Large intestine (tissue), 3 donors: ENCODE data around the gene THOP1. TPM values are rescaled to one million over a fixed set of nuclear protein-coding genes. Genes with fewer than 3 reads are reported as not detected.
A peak's percentile ranks its signal among the peaks of the same experiment; 100 is the strongest.

Source experiments
- DNase-seq, 2 donors: peaks; one replicate each; pipeline versions ENCODE4 v3.0.0 to v3.0.0-alpha.2; 2013
- H3K27ac ChIP-seq: one replicate; pipeline ENCODE4 v1.5.1; 2013; ENCODE audit warnings: low read length
- H3K27me3 ChIP-seq: 2 replicates; pipeline ENCODE4 v1.6.1; 2013; ENCODE audit warnings: low read length; ENCODE audit not compliant: control insufficient read depth, insufficient read depth
- H3K36me3 ChIP-seq: 2 replicates; pipeline ENCODE4 v1.6.1; 2013; ENCODE audit warnings: low read length; ENCODE audit not compliant: control insufficient read depth, insufficient read depth
- H3K4me1 ChIP-seq: one replicate; pipeline ENCODE4 v1.6.1; 2013; ENCODE audit warnings: low read length; ENCODE audit not compliant: control insufficient read depth, insufficient read depth
- H3K4me3 ChIP-seq: one replicate; pipeline ENCODE4 v1.5.1; 2013; ENCODE audit warnings: low read length
- H3K9me3 ChIP-seq: one replicate; pipeline ENCODE4 v1.6.1; 2013; ENCODE audit warnings: mild to moderate bottlenecking, low read depth, low read length, moderate library complexity; ENCODE audit not compliant: control insufficient read depth
- WGBS: methylation state at CpG from one replicate; pipeline ENCODE4 v1.1.5; 2013; ENCODE audit warnings: low lambda C conversion rate; ENCODE audit not compliant: insufficient coverage; 5-methylcytosine and 5-hydroxymethylcytosine counted together
- polyA plus RNA-seq: library from polyadenylated mRNA; unstranded; fragments of 120-200 nt; gene quantifications from one replicate; pipeline ENCODE4 v1.2.1, GENCODE V29; 2013

Gene THOP1
- polyA plus RNA-seq, 1 donor: 41.3 TPM

DNA sequence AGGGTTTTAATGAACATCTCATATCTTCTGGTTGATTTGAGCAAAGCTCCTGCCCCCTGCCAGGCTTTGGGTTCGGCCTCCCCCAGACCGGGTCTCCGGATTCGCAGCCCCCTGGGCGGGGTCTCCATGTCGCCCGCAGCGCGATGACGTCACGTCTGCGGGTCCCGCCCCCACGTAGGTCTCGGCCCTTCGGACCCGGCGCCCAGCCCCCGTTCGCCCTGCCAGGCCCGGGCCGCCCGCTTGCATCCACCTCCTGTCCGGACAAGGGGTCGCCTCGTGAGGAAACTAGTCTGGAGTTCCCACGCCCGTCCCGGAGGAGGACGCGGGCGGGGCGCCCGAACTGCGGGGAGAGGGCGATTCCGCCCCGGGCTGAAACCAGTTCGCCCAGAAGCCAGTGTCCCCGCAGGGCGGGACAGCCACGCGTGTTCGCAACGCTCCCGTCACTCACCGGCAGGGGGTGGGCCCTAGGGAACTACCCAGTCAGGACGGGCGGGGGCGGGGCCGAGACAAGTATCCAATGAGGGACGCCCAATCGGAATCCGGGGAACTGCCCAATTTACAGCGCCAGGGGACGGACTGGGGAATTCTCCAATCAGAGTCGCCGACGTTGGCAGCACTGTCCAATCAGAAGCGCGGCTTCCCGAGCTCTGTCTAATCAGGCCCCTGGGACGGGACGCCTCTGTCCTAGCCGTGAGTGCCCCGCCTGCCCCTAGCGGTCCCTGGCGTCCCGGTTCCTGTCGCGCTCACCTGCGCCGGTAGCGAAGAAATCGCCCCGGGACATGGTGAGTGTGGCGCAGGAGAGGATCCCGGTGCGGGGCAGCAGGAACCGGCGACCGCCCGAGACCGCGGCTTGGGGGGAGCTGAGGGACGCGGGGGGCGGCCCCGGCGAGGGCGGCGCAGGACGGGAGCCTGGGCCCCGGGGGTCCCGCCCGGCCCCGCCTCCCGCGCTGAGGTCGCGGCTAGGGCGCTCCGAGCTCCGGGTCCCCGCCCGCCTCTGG, 55.8 kb downstream of the THOP1 start, which contains the start of gene ZNF555:
Gene ZNF555 (plus strand): TSS at position 682 of the 998 bp plus-strand sequence. CDS start 98 bp downstream, at position 780.
- peaks cover 42% of the 10 kb centered on the region for H3K9me3 ChIP-seq
- DNase-seq: peak; percentile 98 to 99
- WGBS: no CpG with 5 or more reads among the region's 106 CpGs
- peak within 1 kb of the TSS; percentile 89 for H3K27ac ChIP-seq
- H3K36me3 ChIP-seq: peaks cover 5% of the 10 kb centered on the region
- H3K4me1 ChIP-seq: no peaks in the 10 kb centered on the region
- H3K4me3 ChIP-seq: peak within 1 kb of the TSS; percentile 90
- no peaks in the 10 kb centered on the region for H3K27me3 ChIP-seq

DNA sequence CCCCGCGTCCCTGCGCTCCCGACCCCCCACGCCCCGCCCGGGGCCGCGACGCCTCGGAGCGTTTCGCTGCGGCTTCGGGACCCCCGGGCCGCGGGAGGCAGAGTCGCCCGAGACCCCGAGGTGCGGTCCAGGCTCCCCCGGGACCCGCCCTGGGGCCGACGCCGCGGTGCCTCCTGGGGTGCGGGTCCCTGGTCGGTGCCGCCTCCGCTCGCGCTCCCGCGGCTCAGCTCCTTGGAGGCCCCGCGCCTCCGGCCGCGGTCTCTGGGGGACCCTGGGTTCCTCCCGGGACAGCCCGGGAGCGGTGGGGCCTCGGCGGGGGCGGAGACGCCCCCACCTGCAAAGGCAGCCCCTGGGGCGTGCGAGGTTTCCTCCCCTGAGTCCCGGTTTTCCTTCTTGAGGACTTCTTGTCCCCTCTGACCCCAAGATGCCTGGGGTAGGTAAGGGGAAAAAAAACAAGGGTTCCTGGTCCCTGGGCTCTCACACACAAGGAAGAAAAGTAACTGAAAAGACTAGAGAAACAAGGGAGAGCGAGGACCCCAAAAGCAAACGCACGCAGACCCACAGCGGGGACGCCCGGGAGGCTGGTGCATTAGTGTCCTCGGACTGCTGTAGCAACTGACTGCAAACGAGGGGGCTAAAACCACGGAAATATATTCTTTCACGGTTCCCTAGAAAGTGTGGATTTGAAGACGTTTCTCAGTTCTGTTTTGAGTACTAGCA, 56.7 kb downstream of the THOP1 start:
- Histone ChIP-seq H3K4me1 (no peaks in the 10 kb centered on the region), H3K4me3 (peak overlapping the region; percentile 52), H3K27ac (no peak overlapping the region), H3K27me3 (no peaks in the 10 kb centered on the region), H3K36me3 (peaks cover 8% of the 10 kb centered on the region), H3K9me3 (peaks cover 33% of the 10 kb centered on the region)
- peak in 1 of 2 donors; percentile 34 for DNase-seq
- WGBS: no CpG with 5 or more reads among the region's 62 CpGs

DNA sequence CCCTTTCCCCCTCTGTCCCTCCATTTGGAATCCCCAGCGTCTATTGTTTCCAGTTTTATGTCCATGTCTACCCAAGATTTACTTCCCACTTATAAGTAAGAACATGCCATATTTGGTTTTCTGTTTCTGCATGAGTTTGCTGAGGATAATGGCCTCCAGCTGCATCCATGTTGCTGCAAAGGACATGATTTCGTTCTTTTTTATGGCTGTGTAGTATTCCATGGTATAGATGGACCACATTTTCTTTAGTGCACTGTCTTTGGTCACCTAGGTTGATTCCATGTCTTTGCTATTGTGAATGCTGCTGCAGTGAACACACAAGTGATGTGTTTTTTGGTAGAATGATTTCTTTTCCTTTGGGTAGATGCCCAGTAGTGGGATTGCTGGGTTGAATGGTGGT, 59.8 kb downstream of the THOP1 start:
- no peaks in the 10 kb centered on the region for H3K4me1 ChIP-seq
- peaks cover 18% of the 10 kb centered on the region for H3K9me3 ChIP-seq
- no peaks in the 10 kb centered on the region for H3K27me3 ChIP-seq
- H3K4me3 ChIP-seq: no peak overlapping the region
- DNase-seq: no peak
- no CpG with 5 or more reads among the region's 2 CpGs for WGBS
- peaks cover 11% of the 10 kb centered on the region for H3K36me3 ChIP-seq
- no peak overlapping the region for H3K27ac ChIP-seq

DNA sequence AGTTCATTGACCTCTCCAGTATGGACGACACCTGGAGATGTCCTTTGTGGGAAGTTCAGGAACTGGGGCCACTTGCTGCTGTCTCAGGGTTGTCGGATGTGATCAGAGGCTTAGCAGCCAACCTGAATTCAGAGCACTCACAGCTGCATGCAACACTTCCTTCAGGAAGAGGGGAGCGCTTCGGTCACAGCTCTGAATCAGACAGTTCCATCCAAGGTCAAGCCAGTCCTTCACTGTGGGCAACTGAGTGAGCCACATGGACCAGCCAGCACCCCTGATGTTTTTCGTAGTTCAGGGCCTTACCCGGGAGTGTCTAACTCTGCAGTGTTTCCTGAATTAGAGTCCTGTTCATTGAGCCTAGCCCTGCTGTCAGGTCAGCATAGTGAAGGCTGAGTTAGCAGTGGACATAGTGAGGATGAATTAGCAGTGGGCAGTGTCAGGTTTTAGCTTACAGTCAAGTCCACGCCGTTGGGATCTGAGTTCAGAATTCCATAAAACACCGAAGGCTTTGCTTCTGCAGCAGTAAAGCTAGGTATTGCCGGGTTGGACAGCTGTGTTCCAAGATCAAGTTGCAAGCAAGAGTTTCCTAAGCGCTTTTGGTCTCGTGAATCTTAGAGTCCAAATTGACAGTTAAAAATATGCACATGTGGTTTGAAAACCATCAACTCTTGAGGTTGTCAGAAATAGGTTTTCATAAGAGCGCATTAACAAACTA, 61.0 kb downstream of the THOP1 start:
- DNase-seq: no peak
- peaks cover 14% of the 10 kb centered on the region for H3K36me3 ChIP-seq
- H3K27me3 ChIP-seq: no peaks in the 10 kb centered on the region
- H3K27ac ChIP-seq: no peak overlapping the region
- no peaks in the 10 kb centered on the region for H3K4me1 ChIP-seq
- peaks cover 13% of the 10 kb centered on the region for H3K9me3 ChIP-seq
- no peak overlapping the region for H3K4me3 ChIP-seq
- 100% methylated on average over 1 of the region's 13 CpGs for WGBS

DNA sequence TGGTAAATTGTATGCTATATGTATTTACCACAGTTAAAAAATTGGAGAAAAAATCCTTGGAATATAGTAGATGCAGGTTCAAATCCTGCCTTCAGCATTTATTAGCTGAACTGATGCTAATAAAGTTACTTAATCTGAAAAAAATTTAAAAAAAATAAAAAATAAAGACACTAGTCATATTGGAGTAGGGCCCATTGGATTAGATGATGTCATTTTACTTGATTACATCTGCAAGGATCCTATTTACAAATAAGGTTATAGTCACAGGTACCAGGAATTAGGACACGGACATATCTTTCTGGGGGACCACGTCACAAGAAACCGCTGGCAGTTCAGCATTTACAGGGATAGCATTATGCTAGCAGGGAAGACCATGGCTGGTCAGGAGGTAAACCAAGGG, 62.2 kb downstream of the THOP1 start:
- no peaks in the 10 kb centered on the region for H3K27me3 ChIP-seq
- no CpG with 5 or more reads among the region's 3 CpGs for WGBS

DNA sequence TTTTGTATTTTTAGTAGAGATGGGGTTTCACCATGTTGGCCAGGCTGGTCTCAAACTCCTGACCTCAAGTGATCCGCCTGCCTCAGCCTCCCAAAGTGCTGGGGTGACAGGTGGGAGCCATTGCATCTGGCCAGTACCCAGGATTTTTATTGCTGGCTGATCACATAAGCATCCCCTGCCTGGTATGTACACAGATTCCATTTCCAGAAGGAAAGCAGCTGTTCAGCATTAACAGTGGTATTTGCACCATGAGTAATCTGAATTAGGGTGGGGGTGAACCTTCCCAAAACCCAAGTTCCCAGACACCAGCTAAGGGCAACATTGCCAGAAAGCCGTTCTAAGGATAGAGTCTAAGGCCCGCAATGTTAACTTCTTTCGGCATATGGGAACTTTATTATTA, 63.3 kb downstream of the THOP1 start:
- H3K4me3 ChIP-seq: no peak overlapping the region
- no peaks in the 10 kb centered on the region for H3K4me1 ChIP-seq
- WGBS: no CpG with 5 or more reads among the region's 4 CpGs
- DNase-seq: no peak
- peaks cover 13% of the 10 kb centered on the region for H3K9me3 ChIP-seq
- peaks cover 37% of the 10 kb centered on the region for H3K36me3 ChIP-seq
- no peaks in the 10 kb centered on the region for H3K27me3 ChIP-seq
- H3K27ac ChIP-seq: no peak overlapping the region

More for the DNA sequence above, 62.2 kb downstream of the THOP1 start:
- H3K9me3 ChIP-seq: peaks cover 13% of the 10 kb centered on the region
- no peak overlapping the region for H3K4me3 ChIP-seq
- H3K4me1 ChIP-seq: no peaks in the 10 kb centered on the region
- DNase-seq: no peak
- H3K27ac ChIP-seq: no peak overlapping the region
- H3K36me3 ChIP-seq: peaks cover 26% of the 10 kb centered on the region

DNA sequence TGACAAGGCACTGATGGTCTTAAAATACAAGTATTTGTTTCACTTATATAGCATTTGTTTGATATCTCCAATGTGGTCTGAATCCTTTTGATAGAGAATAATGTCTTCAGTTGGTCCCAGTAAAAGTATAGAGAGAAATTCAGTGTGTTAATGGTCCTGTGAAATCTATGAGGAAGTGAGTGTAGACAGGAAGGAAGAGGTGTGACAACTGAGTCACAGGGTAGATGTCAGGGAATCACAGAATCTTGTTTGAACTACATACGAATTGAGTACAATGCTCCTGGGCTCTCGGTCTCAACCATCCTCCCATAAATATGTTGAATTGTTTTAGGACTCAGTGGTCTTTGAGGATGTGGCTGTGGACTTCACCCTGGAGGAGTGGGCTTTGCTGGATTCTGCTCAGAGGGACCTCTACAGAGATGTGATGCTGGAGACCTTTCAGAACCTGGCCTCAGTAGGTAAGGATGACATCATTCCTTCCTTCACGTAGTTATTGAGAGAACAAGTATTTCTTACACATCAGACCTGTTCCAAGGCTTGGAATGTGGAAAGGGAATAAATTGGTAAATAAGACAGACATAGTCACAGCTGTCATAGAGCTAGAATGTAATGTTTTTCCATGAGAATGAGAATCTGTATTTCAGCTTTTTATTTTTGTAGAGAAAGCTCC, 65.1 kb downstream of the THOP1 start:
- no CpG with 5 or more reads among the region's 3 CpGs for WGBS
- peaks cover 35% of the 10 kb centered on the region for H3K36me3 ChIP-seq

DNA sequence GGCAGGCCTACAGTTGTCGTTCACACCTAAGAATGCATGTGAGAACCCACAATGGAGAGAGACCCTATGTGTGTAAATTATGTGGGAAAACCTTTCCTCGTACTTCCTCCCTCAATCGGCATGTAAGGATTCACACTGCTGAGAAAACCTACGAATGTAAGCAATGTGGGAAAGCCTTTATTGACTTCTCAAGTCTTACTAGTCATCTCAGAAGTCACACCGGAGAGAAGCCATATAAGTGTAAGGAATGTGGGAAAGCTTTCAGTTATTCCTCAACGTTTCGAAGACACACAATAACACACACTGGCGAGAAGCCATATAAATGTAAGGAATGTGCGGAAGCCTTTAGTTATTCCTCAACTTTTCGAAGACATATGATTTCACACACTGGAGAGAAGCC, 67.3 kb downstream of the THOP1 start:
- DNase-seq: no peak
- H3K27me3 ChIP-seq: no peaks in the 10 kb centered on the region
- H3K4me1 ChIP-seq: no peaks in the 10 kb centered on the region
- H3K4me3 ChIP-seq: no peak overlapping the region
- no CpG with 5 or more reads among the region's 10 CpGs for WGBS
- no peak overlapping the region for H3K27ac ChIP-seq
- peaks cover 30% of the 10 kb centered on the region for H3K36me3 ChIP-seq
- H3K9me3 ChIP-seq: peaks cover 25% of the 10 kb centered on the region

More for the DNA sequence above, 65.1 kb downstream of the THOP1 start:
- Histone ChIP-seq H3K4me1 (no peaks in the 10 kb centered on the region), H3K9me3 (peaks cover 24% of the 10 kb centered on the region), H3K4me3 (no peak overlapping the region), H3K27me3 (no peaks in the 10 kb centered on the region), H3K27ac (no peak overlapping the region)
- DNase-seq: no peak

DNA sequence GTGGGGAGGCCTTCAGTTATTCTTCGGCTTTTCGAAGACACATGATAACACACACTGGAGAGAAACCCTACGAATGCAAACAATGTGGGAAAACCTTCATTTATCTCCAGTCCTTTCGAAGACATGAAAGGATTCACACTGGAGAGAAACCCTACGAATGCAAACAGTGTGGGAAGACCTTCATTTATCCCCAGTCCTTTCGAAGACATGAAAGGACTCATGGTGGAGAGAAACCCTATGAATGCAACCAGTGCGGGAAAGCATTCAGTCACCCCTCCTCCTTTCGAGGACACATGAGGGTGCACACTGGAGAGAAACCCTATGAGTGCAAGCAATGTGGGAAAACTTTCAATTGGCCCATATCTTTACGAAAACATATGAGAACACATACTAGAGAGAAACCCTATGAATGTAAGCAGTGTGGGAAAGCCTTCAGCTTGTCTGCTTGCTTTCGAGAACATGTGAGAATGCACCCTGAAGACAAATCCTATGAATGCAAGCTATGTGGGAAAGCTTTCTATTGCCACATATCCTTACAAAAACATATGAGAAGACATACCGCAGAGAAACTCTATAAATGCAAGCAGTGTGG, 67.8 kb downstream of the THOP1 start:
- no peak overlapping the region for H3K27ac ChIP-seq
- peaks cover 27% of the 10 kb centered on the region for H3K36me3 ChIP-seq
- no peak overlapping the region for H3K4me3 ChIP-seq
- H3K9me3 ChIP-seq: peaks cover 27% of the 10 kb centered on the region
- DNase-seq: no peak
- H3K4me1 ChIP-seq: no peaks in the 10 kb centered on the region
- H3K27me3 ChIP-seq: no peaks in the 10 kb centered on the region
- no CpG with 5 or more reads among the region's 11 CpGs for WGBS
